IMR-90 (cell line): ENCODE results near the gene RAB12.

Experiments
- CEBPB ChIP-seq: IDR thresholded peaks from 2 replicates; pipeline ENCODE4 v1.6.1; 2012; ENCODE audit warnings: low read depth, low read length, improper control_type of control experiment
- CHD1 ChIP-seq: IDR thresholded peaks from 2 replicates; pipeline ENCODE4 v1.6.1; 2012; ENCODE audit warnings: low read depth, low read length, improper control_type of control experiment
- FOS ChIP-seq: fragments of 150-350 bp; IDR thresholded peaks from 2 replicates; pipeline ENCODE4 v1.6.1; 2016; ENCODE audit warnings: low read depth, low read length
- MAFK ChIP-seq: IDR thresholded peaks from 2 replicates; pipeline ENCODE4 v1.6.1; 2012; ENCODE audit warnings: low read depth, low read length, improper control_type of control experiment
- NFE2L2 ChIP-seq: fragments of 150-350 bp; IDR thresholded peaks from 2 replicates; pipeline ENCODE4 v1.6.1; 2016; ENCODE audit warnings: low read depth, mild to moderate bottlenecking, low read length
- POLR2A ChIP-seq: IDR thresholded peaks from 2 replicates; pipeline ENCODE4 v1.6.1; 2012; ENCODE audit warnings: mild to moderate bottlenecking, low read depth, low read length
- SMC3 ChIP-seq: fragments of 150-350 bp; IDR thresholded peaks from 2 replicates; pipeline ENCODE4 v1.6.1; 2016; ENCODE audit warnings: low read depth, mild to moderate bottlenecking, antibody characterized with exemption, low read length, moderate library complexity
- TF ChIP-seq, protein P1 (sequence below): conservative IDR thresholded peaks from 2 replicates; pipeline ENCODE4 v1.5.1; 2012; ENCODE audit warnings: mild to moderate bottlenecking, low read depth, low read length, improper control_type of control experiment

DNA sequence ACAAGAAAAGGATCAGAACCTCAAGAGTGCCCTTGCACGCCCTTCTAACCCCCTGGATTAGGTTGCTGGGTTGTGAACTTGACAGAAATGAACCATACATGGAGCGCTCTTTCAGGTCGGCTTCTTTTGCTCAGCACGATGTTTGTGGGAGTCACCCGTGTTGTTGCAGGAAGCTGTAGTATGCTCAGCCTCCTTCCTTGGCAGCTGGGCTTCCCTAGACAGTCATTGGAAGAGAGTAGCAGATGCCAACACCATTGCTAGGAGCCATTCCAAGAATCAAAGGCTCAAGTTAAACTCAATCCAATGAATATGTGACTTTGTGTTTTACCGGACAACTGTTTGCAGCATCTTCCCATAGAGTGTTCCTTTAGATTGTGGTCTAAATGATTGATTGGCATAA is 47.0 kb downstream of the RAB12 start:
- TF ChIP-seq, protein P1, sequence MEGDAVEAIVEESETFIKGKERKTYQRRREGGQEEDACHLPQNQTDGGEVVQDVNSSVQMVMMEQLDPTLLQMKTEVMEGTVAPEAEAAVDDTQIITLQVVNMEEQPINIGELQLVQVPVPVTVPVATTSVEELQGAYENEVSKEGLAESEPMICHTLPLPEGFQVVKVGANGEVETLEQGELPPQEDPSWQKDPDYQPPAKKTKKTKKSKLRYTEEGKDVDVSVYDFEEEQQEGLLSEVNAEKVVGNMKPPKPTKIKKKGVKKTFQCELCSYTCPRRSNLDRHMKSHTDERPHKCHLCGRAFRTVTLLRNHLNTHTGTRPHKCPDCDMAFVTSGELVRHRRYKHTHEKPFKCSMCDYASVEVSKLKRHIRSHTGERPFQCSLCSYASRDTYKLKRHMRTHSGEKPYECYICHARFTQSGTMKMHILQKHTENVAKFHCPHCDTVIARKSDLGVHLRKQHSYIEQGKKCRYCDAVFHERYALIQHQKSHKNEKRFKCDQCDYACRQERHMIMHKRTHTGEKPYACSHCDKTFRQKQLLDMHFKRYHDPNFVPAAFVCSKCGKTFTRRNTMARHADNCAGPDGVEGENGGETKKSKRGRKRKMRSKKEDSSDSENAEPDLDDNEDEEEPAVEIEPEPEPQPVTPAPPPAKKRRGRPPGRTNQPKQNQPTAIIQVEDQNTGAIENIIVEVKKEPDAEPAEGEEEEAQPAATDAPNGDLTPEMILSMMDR = no peak
- TF ChIP-seq CHD1 (no peak), MAFK (no peak), FOS (no peak), CEBPB (no peak), POLR2A (no peak), SMC3 (no peak), NFE2L2 (no peak)
